MM.1S (cell line): Measurements from ENCODE around the gene AK8.

Experiments used
- DNase-seq: peaks from one replicate; pipeline ENCODE4 v3.0.0-alpha.2; 2015
- H2AFZ ChIP-seq: fragments of 300-600 bp; sonication (generic); 2 replicates; pipeline ENCODE4 v1.6.0; 2016; ENCODE audit warnings: antibody characterized with exemption, low read length
- H3F3A ChIP-seq: fragments of 300-600 bp; sonication (generic); 2 replicates; pipeline ENCODE4 v1.6.1; 2016; ENCODE audit warnings: mild to moderate bottlenecking, antibody characterized with exemption, low read length, moderate library complexity, mixed read lengths; ENCODE audit not compliant: insufficient read depth
- H3K27ac ChIP-seq: fragments of 300-600 bp; sonication (generic); 2 replicates; pipeline ENCODE4 v1.5.1; 2016; ENCODE audit warnings: mild to moderate bottlenecking, low read length
- H3K27me3 ChIP-seq: fragments of 300-600 bp; sonication (generic); replicated peaks from 2 replicates; pipeline ENCODE4 v1.6.0; 2016; ENCODE audit warnings: low read length; ENCODE audit not compliant: insufficient read depth
- H3K36me3 ChIP-seq: fragments of 300-600 bp; sonication (generic); replicated peaks from 2 replicates; pipeline ENCODE4 v1.6.1; 2016; ENCODE audit warnings: mild to moderate bottlenecking, low read length, mixed read lengths; ENCODE audit not compliant: insufficient read depth
- H3K4me1 ChIP-seq: fragments of 300-600 bp; sonication (generic); 2 replicates; pipeline ENCODE4 v1.6.1; 2016; ENCODE audit warnings: low read length, mixed read lengths
- H3K4me2 ChIP-seq: fragments of 300-600 bp; sonication (generic); 2 replicates; pipeline ENCODE4 v1.6.0; 2016; ENCODE audit warnings: low read depth, low read length
- H3K4me3 ChIP-seq: fragments of 300-600 bp; sonication (generic); 2 replicates; pipeline ENCODE4 v1.5.1; 2016; ENCODE audit warnings: low read length, mixed read lengths
- H3K79me2 ChIP-seq: fragments of 300-600 bp; sonication (generic); 2 replicates; pipeline ENCODE4 v1.6.1; 2016; ENCODE audit warnings: mixed run types, low read length, mixed read lengths
- H3K9ac ChIP-seq: fragments of 300-600 bp; sonication (generic); 2 replicates; pipeline ENCODE4 v1.6.1; 2016; ENCODE audit warnings: low read length, mixed read lengths
- H3K9me2 ChIP-seq: fragments of 300-600 bp; sonication (generic); replicated peaks from 2 replicates; pipeline ENCODE4 v1.6.1; 2016; ENCODE audit warnings: mild to moderate bottlenecking, low read length, mixed read lengths; ENCODE audit not compliant: insufficient read depth
- H3K9me3 ChIP-seq: fragments of 300-600 bp; sonication (generic); replicated peaks from 2 replicates; pipeline ENCODE4 v1.6.1; 2016; ENCODE audit warnings: mild to moderate bottlenecking, low read length, mixed read lengths; ENCODE audit not compliant: insufficient read depth
- H4K20me1 ChIP-seq: fragments of 300-600 bp; sonication (generic); 2 replicates; pipeline ENCODE4 v1.6.1; 2016; ENCODE audit warnings: mild to moderate bottlenecking, low read length, moderate library complexity, mixed read lengths; ENCODE audit not compliant: insufficient read depth
- EZH2 ChIP-seq: fragments of 300-600 bp; sonication (generic); optimal IDR thresholded peaks from 2 replicates; pipeline ENCODE3; 2017; ENCODE audit warnings: low read depth, mild to moderate bottlenecking, antibody characterized with exemption, low read length, mixed read lengths
- EZH2phosphoT487 ChIP-seq: fragments of 300-600 bp; sonication (generic); IDR thresholded peaks from 2 replicates; pipeline ENCODE4 v1.6.1; 2018; ENCODE audit warnings: antibody characterized with exemption, low read length
- TF ChIP-seq, protein P1 (sequence below): fragments of 300-600 bp; sonication (generic); IDR thresholded peaks from 2 replicates; pipeline ENCODE4 v1.5.1; 2016; ENCODE audit warnings: antibody characterized with exemption, low read length, mixed read lengths

The AK8 gene

DNA sequence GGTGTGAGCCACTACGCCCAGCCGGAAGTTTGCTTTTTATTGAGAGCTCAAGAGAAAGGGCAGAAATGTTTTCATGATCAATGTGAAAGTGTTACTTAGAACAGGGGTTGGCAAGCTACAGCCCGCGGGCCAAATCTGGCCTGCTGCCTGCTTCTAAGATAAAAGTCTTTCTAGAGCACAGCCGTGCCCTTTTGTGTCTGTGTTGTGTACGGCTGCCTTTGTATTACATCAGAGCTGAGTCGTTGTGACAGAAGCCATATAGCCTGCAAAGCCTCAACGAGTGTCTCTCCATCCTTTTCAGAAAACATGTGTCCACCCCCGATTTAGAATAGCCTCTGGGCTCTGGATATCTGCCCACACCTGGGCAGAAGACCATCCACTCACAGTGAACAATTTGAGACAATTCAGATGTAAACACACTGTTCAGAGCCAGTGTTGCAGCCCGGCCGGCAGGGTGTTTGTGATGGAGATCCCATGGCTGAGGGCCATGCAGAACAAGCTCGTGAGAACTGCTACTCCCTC, 28.8 kb downstream of the AK8 start:
- Histone ChIP-seq H3K9me2 (no peaks in the 10 kb centered on the region), H2AFZ (no peak overlapping the region), H3K4me1 (peaks cover 14% of the 10 kb centered on the region), H3K4me2 (peak overlapping the region; percentile 5; the same call in 1 of the 2 replicates), H3F3A (peaks cover 7% of the 10 kb centered on the region), H3K27me3 (0 out of 2 replicates have a peak, but pooled peaks cover 2% of the 10 kb centered on the region), H3K4me3 (no peak overlapping the region), H3K9ac (no peak overlapping the region), H3K79me2 (no peaks in the 10 kb centered on the region), H3K9me3 (no peaks in the 10 kb centered on the region), H3K27ac (no peak overlapping the region; the same call in 1 of the 2 replicates), H4K20me1 (no peaks in the 10 kb centered on the region), H3K36me3 (no peaks in the 10 kb centered on the region)
- DNase-seq, result peak; percentile 31
- no peak for TF ChIP-seq EZH2
- no peak for TF ChIP-seq EZH2phosphoT487
- TF ChIP-seq, protein P1, sequence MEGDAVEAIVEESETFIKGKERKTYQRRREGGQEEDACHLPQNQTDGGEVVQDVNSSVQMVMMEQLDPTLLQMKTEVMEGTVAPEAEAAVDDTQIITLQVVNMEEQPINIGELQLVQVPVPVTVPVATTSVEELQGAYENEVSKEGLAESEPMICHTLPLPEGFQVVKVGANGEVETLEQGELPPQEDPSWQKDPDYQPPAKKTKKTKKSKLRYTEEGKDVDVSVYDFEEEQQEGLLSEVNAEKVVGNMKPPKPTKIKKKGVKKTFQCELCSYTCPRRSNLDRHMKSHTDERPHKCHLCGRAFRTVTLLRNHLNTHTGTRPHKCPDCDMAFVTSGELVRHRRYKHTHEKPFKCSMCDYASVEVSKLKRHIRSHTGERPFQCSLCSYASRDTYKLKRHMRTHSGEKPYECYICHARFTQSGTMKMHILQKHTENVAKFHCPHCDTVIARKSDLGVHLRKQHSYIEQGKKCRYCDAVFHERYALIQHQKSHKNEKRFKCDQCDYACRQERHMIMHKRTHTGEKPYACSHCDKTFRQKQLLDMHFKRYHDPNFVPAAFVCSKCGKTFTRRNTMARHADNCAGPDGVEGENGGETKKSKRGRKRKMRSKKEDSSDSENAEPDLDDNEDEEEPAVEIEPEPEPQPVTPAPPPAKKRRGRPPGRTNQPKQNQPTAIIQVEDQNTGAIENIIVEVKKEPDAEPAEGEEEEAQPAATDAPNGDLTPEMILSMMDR, result no peak

DNA sequence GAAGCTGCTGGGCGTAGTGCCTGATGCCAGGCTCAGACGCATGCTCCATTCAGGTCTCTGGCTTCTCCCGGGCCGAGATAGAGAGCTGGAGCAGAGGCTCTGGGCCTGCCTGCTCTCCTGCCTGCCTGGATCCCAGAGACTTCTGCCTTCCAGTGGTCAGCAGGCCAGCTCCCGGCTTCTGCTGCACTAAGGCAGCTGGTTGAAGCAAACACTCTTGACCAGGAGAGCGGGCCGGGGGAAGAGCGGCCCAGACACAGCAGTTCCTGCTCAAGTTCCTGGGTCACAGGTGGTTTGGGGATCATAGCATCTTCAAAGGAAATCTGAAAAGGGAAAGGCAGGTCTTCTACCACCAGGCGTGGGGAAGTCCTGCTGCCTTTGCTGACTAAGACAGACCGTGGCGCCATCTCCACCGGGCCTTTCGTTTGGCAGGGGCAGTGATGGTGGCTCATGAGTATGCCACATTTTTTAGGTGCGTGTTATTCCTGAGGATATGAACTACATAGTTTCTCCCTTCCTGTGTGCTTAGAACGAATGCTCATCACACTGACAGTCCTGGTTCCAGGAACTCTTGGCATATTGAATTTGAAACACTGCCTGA, 31.1 kb downstream of the AK8 start:
- H3K9me3 ChIP-seq, result no peaks in the 10 kb centered on the region
- H2AFZ ChIP-seq, result no peak overlapping the region
- TF ChIP-seq EZH2, result no peak
- TF ChIP-seq, protein P1, result no peak
- TF ChIP-seq EZH2phosphoT487, result no peak
- no peak for DNase-seq
- no peak overlapping the region for H3K4me2 ChIP-seq
- H3K36me3 ChIP-seq, result no peaks in the 10 kb centered on the region
- H3K79me2 ChIP-seq, result no peaks in the 10 kb centered on the region
- no peak overlapping the region for H3K27ac ChIP-seq
- H3K27me3 ChIP-seq, result no peaks in the 10 kb centered on the region
- peaks cover 7% of the 10 kb centered on the region for H3F3A ChIP-seq
- no peaks in the 10 kb centered on the region for H4K20me1 ChIP-seq
- H3K9me2 ChIP-seq, result no peaks in the 10 kb centered on the region
- peaks cover 14% of the 10 kb centered on the region for H3K4me1 ChIP-seq
- no peak overlapping the region for H3K4me3 ChIP-seq
- no peak overlapping the region for H3K9ac ChIP-seq

DNA sequence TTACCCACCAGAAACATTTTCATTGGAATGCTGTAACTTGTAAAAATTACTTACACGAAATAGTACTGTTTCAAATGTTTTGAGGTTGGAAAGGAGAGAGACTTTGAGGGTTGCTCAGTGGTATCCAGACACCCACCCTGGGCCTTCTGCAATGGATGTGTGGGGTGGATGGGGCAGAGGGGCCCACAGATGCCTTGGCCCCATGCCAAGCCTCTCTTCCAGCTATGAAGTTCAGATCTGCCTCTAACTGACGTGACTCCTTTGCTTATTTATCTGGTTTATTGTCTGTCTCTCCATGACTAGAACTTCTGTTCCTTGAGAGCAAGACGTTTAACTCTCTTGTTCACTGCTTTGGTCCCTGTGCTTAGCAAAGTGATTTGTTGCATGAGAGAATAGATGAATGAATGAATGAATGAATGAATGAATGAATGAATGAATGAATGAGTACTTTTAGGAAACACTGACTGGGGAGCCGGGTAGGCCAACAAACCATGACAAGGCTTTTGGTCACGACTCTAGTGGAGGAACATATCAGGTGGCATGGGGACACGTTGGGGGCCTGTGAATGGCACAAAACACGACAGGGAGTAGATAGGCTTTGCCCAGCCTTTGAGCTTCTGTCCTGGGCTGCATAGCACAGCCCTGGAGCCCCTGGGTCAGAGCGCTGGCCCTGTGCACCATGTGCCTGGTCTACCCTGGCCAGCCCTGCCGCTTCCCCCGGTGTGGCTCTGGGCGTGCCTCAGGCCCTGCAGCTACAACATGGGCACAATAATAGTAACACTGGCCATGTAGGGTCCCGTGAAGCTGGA, 31.8 kb downstream of the AK8 start:
- no peaks in the 10 kb centered on the region for H4K20me1 ChIP-seq
- H3K4me2 ChIP-seq, result no peak overlapping the region
- no peak overlapping the region for H3K4me3 ChIP-seq
- peaks cover 7% of the 10 kb centered on the region for H3F3A ChIP-seq
- no peaks in the 10 kb centered on the region for H3K36me3 ChIP-seq
- H3K4me1 ChIP-seq, result peaks cover 9% of the 10 kb centered on the region
- H3K9ac ChIP-seq, result no peak overlapping the region
- no peaks in the 10 kb centered on the region for H3K79me2 ChIP-seq
- TF ChIP-seq EZH2phosphoT487, result no peak
- TF ChIP-seq, protein P1, result no peak
- no peak for TF ChIP-seq EZH2
- no peak overlapping the region for H3K27ac ChIP-seq
- DNase-seq, result no peak
- H3K27me3 ChIP-seq, result no peaks in the 10 kb centered on the region
- no peaks in the 10 kb centered on the region for H3K9me2 ChIP-seq
- no peaks in the 10 kb centered on the region for H3K9me3 ChIP-seq
- H2AFZ ChIP-seq, result no peak overlapping the region
